ENCODE measurements around the gene HOXC6. TPM values are rescaled to one million over a fixed set of nuclear protein-coding genes. Genes with fewer than 3 reads are reported as not detected.

The HOXC6 gene
- total RNA-seq, 1 experiment from 2014 or later, result 2.8 TPM

DNA sequence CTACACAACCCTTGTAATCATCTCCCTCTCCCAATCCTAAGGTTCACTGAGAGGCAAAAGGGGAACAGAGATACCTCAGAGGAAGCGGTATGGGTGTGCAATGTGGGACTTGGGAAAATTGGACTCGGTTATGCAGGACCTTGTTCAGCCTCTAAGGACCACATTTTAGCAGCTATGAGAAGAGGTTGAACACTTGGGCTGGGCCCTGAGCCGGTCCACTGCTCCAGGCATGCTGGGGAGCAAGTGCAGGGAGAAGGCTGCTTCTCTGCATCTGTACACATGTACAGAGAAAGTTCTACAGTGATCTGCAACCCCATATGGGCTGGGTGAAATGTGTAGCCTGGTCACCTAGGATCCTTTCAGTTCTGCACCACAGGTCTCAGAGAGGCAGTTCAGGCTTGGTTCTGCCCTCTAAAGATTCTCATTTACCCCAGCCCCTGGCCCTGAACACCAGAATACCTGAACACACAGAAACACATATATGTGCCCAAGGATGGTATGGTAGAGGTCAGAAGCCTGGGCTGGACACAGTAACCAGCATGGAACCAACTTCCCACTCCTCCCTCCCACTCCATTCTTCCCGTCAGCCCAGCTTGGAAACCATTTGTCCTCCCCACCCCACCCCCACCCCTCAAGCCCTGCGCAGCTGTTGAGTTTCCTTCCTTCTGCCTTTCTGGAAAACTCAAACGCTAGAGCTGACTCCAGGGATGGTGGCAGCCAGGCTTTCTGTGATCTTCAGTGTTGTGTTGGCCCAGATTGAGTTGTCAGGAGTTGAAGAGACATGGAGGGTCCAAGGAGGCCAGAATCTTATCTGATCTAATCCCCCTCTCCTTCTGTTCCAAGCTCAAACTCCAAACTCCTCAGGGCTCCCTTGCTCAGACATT lies 15.0 kb downstream of the HOXC6 start:
- no peak overlapping the region for H3K4me2 ChIP-seq (ENCODE audit: low read length)
- no peaks in the 10 kb centered on the region for H3K27me3 ChIP-seq (ENCODE audit: low read length)
- ChIA-PET CTCF (no interaction called here), POLR2A (ENCODE audit: unreplicated experiment) (no interaction called here)
- H3K36me3 ChIP-seq (ENCODE audit: low read depth, low read length), result no peaks in the 10 kb centered on the region
- no peaks in the 10 kb centered on the region; the same call in 1 of the 2 replicates for H3K4me1 ChIP-seq (ENCODE audit: insufficient read depth, low read length)
- no peak overlapping the region for H2AFZ ChIP-seq (ENCODE audit: low read length)
- H3K9ac ChIP-seq (ENCODE audit: low read length), result no peak overlapping the region
- TF ChIP-seq EZH2phosphoT487 (IDR thresholded peaks at IDR 0.05; ENCODE audit: borderline replicate concordance, low read length), result no peak
- TF ChIP-seq EZH2 (IDR thresholded peaks at IDR 0.05; ENCODE audit: low read length, unreplicated experiment), result no peak
- TF ChIP-seq, protein P1, sequence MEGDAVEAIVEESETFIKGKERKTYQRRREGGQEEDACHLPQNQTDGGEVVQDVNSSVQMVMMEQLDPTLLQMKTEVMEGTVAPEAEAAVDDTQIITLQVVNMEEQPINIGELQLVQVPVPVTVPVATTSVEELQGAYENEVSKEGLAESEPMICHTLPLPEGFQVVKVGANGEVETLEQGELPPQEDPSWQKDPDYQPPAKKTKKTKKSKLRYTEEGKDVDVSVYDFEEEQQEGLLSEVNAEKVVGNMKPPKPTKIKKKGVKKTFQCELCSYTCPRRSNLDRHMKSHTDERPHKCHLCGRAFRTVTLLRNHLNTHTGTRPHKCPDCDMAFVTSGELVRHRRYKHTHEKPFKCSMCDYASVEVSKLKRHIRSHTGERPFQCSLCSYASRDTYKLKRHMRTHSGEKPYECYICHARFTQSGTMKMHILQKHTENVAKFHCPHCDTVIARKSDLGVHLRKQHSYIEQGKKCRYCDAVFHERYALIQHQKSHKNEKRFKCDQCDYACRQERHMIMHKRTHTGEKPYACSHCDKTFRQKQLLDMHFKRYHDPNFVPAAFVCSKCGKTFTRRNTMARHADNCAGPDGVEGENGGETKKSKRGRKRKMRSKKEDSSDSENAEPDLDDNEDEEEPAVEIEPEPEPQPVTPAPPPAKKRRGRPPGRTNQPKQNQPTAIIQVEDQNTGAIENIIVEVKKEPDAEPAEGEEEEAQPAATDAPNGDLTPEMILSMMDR (conservative IDR thresholded peaks at IDR 0.05; ENCODE audit: low read depth, low read length), result no peak
- intact Hi-C loops (cut with micrococcal nuclease), result no loop called here
- H4K20me1 ChIP-seq (ENCODE audit: low read length), result no peaks in the 10 kb centered on the region
- H3K4me3 ChIP-seq (ENCODE audit: low read length), result no peak overlapping the region
- H3K9me2 ChIP-seq (replicated peaks; ENCODE audit: low read length), result no peaks in the 10 kb centered on the region
- no peak overlapping the region for H3K27ac ChIP-seq (ENCODE audit: low read length)
- BruUV-seq (replicated peaks), result no TSS peak
- no peaks in the 10 kb centered on the region for H3K9me3 ChIP-seq (ENCODE audit: low read length)
- H3K79me2 ChIP-seq (ENCODE audit: low read length), result no peaks in the 10 kb centered on the region
- no peak for DNase-seq
- no peaks in the 10 kb centered on the region for H3F3A ChIP-seq (ENCODE audit: low read length, unreplicated experiment)
- ATAC-seq, result no peak

GRCh38 chr12:54044425-54045103 lies 16.3 kb downstream of the HOXC6 start:
- Histone ChIP-seq H3K36me3 (ENCODE audit: low read depth, low read length) (no peaks in the 10 kb centered on the region), H3K9me2 (replicated peaks; ENCODE audit: low read length) (no peaks in the 10 kb centered on the region), H3K27me3 (ENCODE audit: low read length) (no peaks in the 10 kb centered on the region), H2AFZ (ENCODE audit: low read length) (no peak overlapping the region), H3K79me2 (ENCODE audit: low read length) (no peaks in the 10 kb centered on the region), H3K4me3 (ENCODE audit: low read length) (no peak overlapping the region), H3K9me3 (ENCODE audit: low read length) (no peaks in the 10 kb centered on the region), H3K4me1 (ENCODE audit: insufficient read depth, low read length) (no peaks in the 10 kb centered on the region), H3K27ac (ENCODE audit: low read length) (no peak overlapping the region), H3K4me2 (ENCODE audit: low read length) (no peak overlapping the region), H4K20me1 (ENCODE audit: low read length) (no peaks in the 10 kb centered on the region), H3F3A (ENCODE audit: low read length, unreplicated experiment) (no peaks in the 10 kb centered on the region), H3K9ac (ENCODE audit: low read length) (no peak overlapping the region)
- CTCF ChIA-PET, result interaction anchor here (0.5 kb wide), 1 partner anchor 17 kb away, joined by 3 read pairs; no protein-coding TSS in a partner anchor
- POLR2A ChIA-PET (ENCODE audit: unreplicated experiment), result no interaction called here
- no TSS peak for BruUV-seq (replicated peaks)
- DNase-seq (no peak), ATAC-seq (no peak)
- TF ChIP-seq EZH2phosphoT487 (IDR thresholded peaks at IDR 0.05; ENCODE audit: borderline replicate concordance, low read length) (no peak), EZH2 (IDR thresholded peaks at IDR 0.05; ENCODE audit: low read length, unreplicated experiment) (no peak)
- TF ChIP-seq, protein P1 (conservative IDR thresholded peaks at IDR 0.05; ENCODE audit: low read depth, low read length), result no peak
- intact Hi-C loops (cut with micrococcal nuclease), result no loop called here

Data from PC-3 (cell line).